Lung (tissue), 12 donors: ENCODE data around the gene CLN3. TPM values are rescaled to one million over a fixed set of nuclear protein-coding genes. Genes with fewer than 3 reads are reported as not detected.
A peak's percentile ranks its signal among the peaks of the same experiment; 100 is the strongest.

ENCODE experiments used
- ATAC-seq: fragments of 200-7000 bp; cut with Tn5 transposase; one replicate; pipeline ENCODE4 v1.9.1; 2020; ENCODE audit warnings: moderate number of reproducible peaks; ENCODE audit not compliant: insufficient read depth, low FRiP score
- DNase-seq, 3 donors: peaks; one replicate each; pipeline ENCODE4 v3.0.0-alpha.2; 2013 to 2017
- H3K27ac ChIP-seq, 2 donors: one replicate each; pipeline ENCODE4 v1.5.1; 2013; ENCODE audit warnings: mild to moderate bottlenecking in 2 of 2, moderate library complexity in 2 of 2, control low read depth in 1 of 2, inconsistent platforms in 1 of 2, low read depth in 1 of 2, low read length in 1 of 2
- H3K27me3 ChIP-seq, 3 donors: one replicate each; pipeline ENCODE4 v1.5.1; 2013; ENCODE audit warnings: low read length in 2 of 3; ENCODE audit not compliant: control insufficient read depth in 3 of 3, insufficient read depth in 3 of 3
- H3K36me3 ChIP-seq, 4 donors: one replicate each; pipeline ENCODE4 v1.5.1; 2013; ENCODE audit warnings: low read length in 4 of 4, mild to moderate bottlenecking in 1 of 4, moderate library complexity in 1 of 4; ENCODE audit not compliant: control insufficient read depth in 4 of 4, insufficient read depth in 4 of 4
- H3K4me1 ChIP-seq, 5 donors: one replicate each; pipeline ENCODE4 v1.5.1; 2013; ENCODE audit warnings: low read length in 5 of 5, mild to moderate bottlenecking in 2 of 5, moderate library complexity in 1 of 5; ENCODE audit not compliant: control insufficient read depth in 5 of 5, insufficient read depth in 5 of 5
- H3K4me3 ChIP-seq: one replicate; pipeline ENCODE4 v1.5.1; 2013; ENCODE audit warnings: mild to moderate bottlenecking, control low read depth, moderate library complexity
- H3K9ac ChIP-seq, 2 donors: one replicate each; pipeline ENCODE4 v1.5.1; 2013; ENCODE audit warnings: low read length in 2 of 2, control low read depth in 1 of 2; ENCODE audit not compliant: insufficient read depth in 1 of 2
- H3K9me3 ChIP-seq, 4 donors: one replicate each; pipeline ENCODE4 v1.5.1; 2013; ENCODE audit warnings: low read length in 3 of 4, mild to moderate bottlenecking in 1 of 4, moderate library complexity in 1 of 4; ENCODE audit not compliant: control insufficient read depth in 4 of 4, insufficient read depth in 3 of 4
- WGBS, 2 donors: extraction: QIAGEN DNeasy Blood & Tissue Kit; methylation state at CpG; one replicate each; pipeline ENCODE4 v1.1.7; 2013; 5-methylcytosine and 5-hydroxymethylcytosine counted together
- polyA plus RNA-seq, 2 donors: library from polyadenylated mRNA; stranded (reverse); fragments of 200-250 nt; gene quantifications; one replicate each; pipeline ENCODE4 v1.2.1, GENCODE V29; 2013
- total RNA-seq, 2 donors: library from RNA; depleted of rRNA in 1 of 2; stranded (reverse); fragments of >200 nt in 1 of 2; gene quantifications; one replicate each; pipeline ENCODE4 v1.2.1, GENCODE V29; 2014 to 2021
- TF ChIP-seq, protein P1 (sequence below): IDR thresholded peaks from 2 replicates; pipeline ENCODE4 v1.5.1; 2012; ENCODE audit warnings: mild to moderate bottlenecking; ENCODE audit errors: control extremely low read depth, extremely low read depth
- donor health status: control.
- donor health status: control.
- donor health status: Bipolar disorder and iron deficiency.
- donor health status: healthy.
- donor health status: DM: yes; HTN: yes; CAD: no.

CLN3 gene
- total and polyA plus RNA-seq, 4 donors, result 42.4 to 64.8 (median 56.2) TPM

DNA sequence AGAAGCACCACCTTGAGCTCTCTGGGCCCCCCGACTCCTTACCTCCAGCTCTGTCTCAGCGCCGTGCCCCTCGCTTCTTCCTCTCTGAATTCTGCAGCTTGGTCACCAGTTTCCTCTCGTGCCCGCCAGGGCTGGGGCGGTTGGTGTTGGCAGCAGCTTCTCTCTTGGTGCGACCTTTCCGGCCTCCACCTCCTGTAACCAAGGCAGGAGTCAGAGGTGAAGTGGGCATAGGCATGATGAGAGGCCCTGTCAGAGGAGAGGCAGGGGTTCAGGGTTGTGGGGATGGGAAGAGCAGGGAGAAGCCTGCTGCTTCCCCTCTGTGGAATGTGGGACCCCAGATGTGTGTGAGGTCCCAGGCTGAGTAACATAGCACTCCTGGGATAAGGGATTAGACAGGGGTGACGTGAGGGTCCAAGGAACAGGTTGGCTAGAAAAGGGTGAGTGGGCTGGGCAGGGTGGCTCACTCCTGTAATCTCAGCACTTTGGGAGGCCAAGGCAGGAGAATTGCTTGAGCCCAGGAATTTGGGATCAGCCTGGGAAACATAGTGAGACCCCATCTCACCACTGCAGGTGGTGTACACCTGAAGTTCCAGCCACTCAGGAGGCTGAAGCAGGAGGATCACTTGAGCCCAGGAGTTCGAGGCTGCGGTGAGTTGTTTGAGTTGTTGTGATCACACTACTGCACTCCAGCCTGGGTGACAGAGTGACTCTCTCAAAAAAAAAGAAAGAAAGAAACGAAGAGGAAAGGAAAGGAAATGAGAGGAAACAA, 46.3 kb upstream of the CLN3 start:
- no peak for DNase-seq
- WGBS, 2 donors, result 68 to 83% methylated on average over 13 of the region's 13 CpGs
- Histone ChIP-seq H3K36me3 (peaks cover 0 to 5% (median 0%) of the 10 kb centered on the region in 4 donors), H3K9ac (peak overlapping the region; percentile 48 to 65), H3K27me3 (no peaks in the 10 kb centered on the region), H3K9me3 (peaks cover 0 to 3% (median 0%) of the 10 kb centered on the region in 4 donors), H3K4me1 (peaks cover 3 to 19% (median 6%) of the 10 kb centered on the region in 5 donors), H3K27ac (peak overlapping the region; percentile 91 to 93), H3K4me3 (peak overlapping the region; percentile 75)
- ATAC-seq, result no peak
- TF ChIP-seq, protein P1, sequence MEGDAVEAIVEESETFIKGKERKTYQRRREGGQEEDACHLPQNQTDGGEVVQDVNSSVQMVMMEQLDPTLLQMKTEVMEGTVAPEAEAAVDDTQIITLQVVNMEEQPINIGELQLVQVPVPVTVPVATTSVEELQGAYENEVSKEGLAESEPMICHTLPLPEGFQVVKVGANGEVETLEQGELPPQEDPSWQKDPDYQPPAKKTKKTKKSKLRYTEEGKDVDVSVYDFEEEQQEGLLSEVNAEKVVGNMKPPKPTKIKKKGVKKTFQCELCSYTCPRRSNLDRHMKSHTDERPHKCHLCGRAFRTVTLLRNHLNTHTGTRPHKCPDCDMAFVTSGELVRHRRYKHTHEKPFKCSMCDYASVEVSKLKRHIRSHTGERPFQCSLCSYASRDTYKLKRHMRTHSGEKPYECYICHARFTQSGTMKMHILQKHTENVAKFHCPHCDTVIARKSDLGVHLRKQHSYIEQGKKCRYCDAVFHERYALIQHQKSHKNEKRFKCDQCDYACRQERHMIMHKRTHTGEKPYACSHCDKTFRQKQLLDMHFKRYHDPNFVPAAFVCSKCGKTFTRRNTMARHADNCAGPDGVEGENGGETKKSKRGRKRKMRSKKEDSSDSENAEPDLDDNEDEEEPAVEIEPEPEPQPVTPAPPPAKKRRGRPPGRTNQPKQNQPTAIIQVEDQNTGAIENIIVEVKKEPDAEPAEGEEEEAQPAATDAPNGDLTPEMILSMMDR, result no peak

DNA sequence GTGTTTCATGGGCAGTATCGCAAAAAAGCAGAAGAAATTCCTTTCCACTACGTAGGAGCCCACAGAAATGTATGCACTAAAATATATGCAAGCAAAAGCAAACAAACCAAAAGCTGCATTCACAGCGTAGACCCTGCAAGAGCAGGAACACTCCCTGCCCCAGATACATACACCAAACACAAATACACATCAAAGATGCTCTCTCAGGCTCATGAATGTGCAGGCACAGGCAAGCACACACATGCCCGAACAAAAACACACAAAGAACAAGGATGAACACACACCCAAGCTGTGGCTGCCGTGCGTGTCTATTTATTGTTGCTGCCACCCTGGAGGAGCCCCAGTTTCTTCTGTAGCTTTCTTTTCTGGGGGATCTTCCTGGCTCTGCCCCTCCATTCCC, 45.2 kb upstream of the CLN3 start:
- Histone ChIP-seq H3K9ac (no peak overlapping the region), H3K27ac (peak overlapping the region in 1 of 2 donors; percentile 61), H3K4me3 (peak overlapping the region; percentile 75), H3K9me3 (peaks cover 0 to 3% (median 0%) of the 10 kb centered on the region in 4 donors), H3K36me3 (peaks cover 0 to 5% (median 0%) of the 10 kb centered on the region in 4 donors), H3K27me3 (no peaks in the 10 kb centered on the region), H3K4me1 (peaks cover 3 to 19% (median 6%) of the 10 kb centered on the region in 5 donors)
- DNase-seq, result peak in 1 of 3 donors; percentile 6
- TF ChIP-seq, protein P1, result no peak
- WGBS, 2 donors, result 67 to 87% methylated on average over 6 of the region's 6 CpGs
- ATAC-seq, result no peak

DNA sequence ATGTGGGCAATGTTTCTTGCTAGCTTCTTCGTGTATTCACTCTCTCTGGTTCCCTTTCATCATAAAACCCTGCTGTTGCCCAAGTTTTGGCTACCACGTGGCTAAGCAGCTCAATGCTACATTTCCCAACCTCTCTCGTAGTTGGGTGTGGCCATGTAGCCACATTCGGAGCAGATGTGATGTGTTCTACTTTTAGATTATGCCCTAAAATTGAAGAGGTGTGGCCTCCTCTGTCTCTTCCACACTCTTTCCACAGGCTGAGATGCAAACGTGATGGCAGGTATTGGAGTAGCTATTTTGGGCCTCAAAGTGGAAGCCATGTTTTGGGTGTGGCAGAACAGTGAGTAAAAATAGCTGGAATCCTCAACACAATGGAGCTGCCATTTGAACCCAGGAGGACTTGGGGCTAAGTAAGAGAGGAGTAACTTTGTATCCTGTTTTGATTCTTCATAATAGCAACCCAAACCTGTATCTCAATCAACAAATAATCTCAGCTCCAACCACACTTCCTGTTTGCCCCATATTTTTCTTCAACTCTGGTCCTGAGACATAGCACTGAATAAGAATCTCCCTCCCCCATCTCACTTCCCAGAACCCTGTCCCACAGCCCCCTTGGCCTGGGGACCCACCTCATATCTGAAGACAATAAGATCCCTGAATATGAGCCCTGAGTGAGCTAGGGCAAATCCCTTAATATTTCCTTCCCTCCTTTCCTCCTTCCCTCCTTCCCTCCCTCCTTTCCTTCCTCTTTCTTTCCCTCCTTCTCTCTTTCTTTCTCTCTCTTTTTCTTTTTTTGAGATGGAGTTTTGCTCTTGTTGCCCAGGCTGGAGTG, 42.9 kb upstream of the CLN3 start:
- peaks cover 0 to 3% (median 0%) of the 10 kb centered on the region in 4 donors for H3K9me3 ChIP-seq
- TF ChIP-seq, protein P1, result no peak
- no peak overlapping the region for H3K9ac ChIP-seq
- H3K4me3 ChIP-seq, result no peak overlapping the region
- WGBS, 2 donors, result 31 to 38% methylated on average over 5 of the region's 5 CpGs
- peak overlapping the region in 1 of 2 donors; percentile 69 for H3K27ac ChIP-seq
- no peaks in the 10 kb centered on the region for H3K27me3 ChIP-seq
- ATAC-seq (no peak), DNase-seq (no peak)
- peaks cover 0 to 5% (median 0%) of the 10 kb centered on the region in 4 donors for H3K36me3 ChIP-seq
- H3K4me1 ChIP-seq, result peaks cover 3 to 19% (median 6%) of the 10 kb centered on the region in 5 donors
